Central memory CD8-positive, alpha-beta T cell (primary cell): ENCODE results near the gene NCK2.
A peak's percentile ranks its signal among the peaks of the same experiment; 100 is the strongest.

Experiments used
- ATAC-seq: fragments of 150-1000 bp; cut with Tn5 transposase; replicated peaks from 2 replicates; pipeline ENCODE4 v1.10.0; 2022; ENCODE audit warnings: mild to moderate bottlenecking, moderate FRiP score, moderate number of reproducible peaks; ENCODE audit not compliant: poor library complexity, severe bottlenecking; ENCODE audit errors: extremely low read depth
- DNase-seq, 2 donors: peaks; one replicate each; pipeline ENCODE4 v3.0.0; 2021; ENCODE audit warnings: low spot score in 2 of 2
- H3K27ac Mint-ChIP-seq: one replicate; pipeline ENCODE4 v1.8.0; 2022; ENCODE audit warnings: low read depth, mild to moderate bottlenecking, moderate library complexity, mixed read lengths
- H3K27me3 Mint-ChIP-seq: one replicate; pipeline ENCODE4 v1.8.0; 2022; ENCODE audit warnings: mixed read lengths
- H3K36me3 Mint-ChIP-seq: one replicate; pipeline ENCODE4 v1.8.0; 2022; ENCODE audit warnings: mild to moderate bottlenecking, moderate library complexity, mixed read lengths; ENCODE audit not compliant: insufficient read depth
- H3K4me1 Mint-ChIP-seq: one replicate; pipeline ENCODE4 v1.8.0; 2022; ENCODE audit warnings: mixed read lengths
- H3K4me3 Mint-ChIP-seq: one replicate; pipeline ENCODE4 v1.8.0; 2022; ENCODE audit warnings: mild to moderate bottlenecking, moderate library complexity, mixed read lengths
- H3K9me3 Mint-ChIP-seq: one replicate; pipeline ENCODE4 v1.8.0; 2022; ENCODE audit warnings: mixed read lengths

Gene NCK2

DNA sequence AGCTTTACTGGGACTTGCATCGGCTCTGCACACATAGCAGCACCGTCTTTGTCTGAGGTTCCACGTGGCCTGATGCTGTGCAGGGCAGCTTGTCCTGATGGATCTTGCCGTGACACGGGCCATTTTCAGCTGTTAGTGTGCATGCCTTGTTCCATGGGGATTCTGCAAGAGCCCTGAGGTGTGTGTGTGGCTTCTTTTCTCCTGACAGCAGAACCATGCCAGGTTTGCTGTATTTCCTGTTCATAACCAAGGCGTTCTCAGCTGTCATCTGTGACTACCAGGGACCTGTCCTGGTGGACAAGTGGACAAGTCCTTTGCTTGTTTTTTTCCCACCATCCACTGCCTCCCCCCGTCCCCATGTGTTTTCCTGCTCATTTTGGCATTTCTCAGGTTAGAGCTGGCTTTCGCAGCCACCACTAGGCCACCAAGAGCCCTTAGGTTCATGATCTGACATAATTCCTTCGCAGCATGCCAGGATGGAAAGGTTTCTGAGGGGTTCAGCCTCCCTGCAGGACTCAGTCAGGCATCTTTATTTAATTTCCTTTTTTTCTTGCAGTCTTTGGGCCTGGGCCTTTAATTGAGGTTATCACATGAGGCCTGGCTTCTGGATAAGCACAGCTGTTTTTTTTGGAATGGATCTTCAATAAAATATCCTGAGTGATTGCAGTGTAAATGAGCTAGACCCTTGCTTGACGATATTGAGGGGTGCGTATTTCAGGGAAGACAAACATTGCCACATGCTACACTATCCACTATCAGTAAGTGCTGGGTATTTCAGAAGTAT is 139.4 kb downstream of the NCK2 start:
- DNase-seq (no peak), ATAC-seq (no peak)
- peak overlapping the region; percentile 16 for H3K4me3 Mint-ChIP-seq
- H3K4me1 Mint-ChIP-seq = peaks cover 82% of the 10 kb centered on the region
- H3K9me3 Mint-ChIP-seq = peaks cover 5% of the 10 kb centered on the region
- H3K27me3 Mint-ChIP-seq = no peaks in the 10 kb centered on the region
- peaks cover 31% of the 10 kb centered on the region for H3K36me3 Mint-ChIP-seq
- peak overlapping the region; percentile 80 for H3K27ac Mint-ChIP-seq

DNA sequence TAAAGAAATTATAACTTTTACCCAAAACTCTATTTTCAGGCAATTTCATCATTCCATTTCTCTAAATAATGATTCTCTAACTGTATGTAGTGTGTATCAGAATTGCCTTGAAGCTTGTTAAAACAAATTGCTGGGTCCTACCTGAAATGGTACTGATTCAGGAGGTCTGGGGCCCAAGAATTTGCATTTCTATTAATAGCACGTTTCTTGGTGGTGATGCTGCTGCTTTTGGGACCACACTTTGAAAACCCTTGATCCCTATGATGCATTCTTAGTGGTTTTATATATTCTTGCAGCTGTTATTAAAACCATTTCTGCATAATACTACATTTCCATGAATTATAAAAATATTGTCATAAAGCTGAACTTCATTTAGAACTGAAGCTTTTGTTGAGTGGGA is 140.7 kb downstream of the NCK2 start:
- H3K27ac Mint-ChIP-seq = peak overlapping the region; percentile 80
- ATAC-seq (no peak), DNase-seq (no peak)
- peaks cover 75% of the 10 kb centered on the region for H3K4me1 Mint-ChIP-seq
- H3K36me3 Mint-ChIP-seq = peaks cover 29% of the 10 kb centered on the region
- peak overlapping the region; percentile 29 for H3K4me3 Mint-ChIP-seq
- H3K9me3 Mint-ChIP-seq = peaks cover 5% of the 10 kb centered on the region
- no peaks in the 10 kb centered on the region for H3K27me3 Mint-ChIP-seq

DNA sequence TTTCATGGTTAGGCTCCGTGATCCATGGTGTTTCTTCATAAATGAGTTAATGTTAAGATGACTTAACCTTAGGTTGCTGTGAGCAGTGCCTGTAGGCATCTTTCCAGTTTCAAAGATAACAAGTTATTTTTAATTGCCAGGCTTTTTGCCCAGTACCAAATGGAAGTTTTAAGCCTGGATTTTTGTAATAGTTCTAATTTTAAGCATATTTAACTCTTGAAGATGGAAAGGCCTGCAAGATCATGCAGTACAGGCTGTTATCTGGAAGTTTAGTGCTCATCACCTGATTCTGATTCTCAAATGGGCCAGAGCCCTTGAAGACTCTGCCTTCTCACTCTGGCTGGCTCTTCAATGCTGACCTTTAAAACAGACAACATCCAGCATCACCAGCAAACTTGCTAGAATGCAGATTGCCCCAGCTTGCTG is 141.3 kb downstream of the NCK2 start:
- ATAC-seq (no peak), DNase-seq (no peak)
- Mint-ChIP-seq H3K9me3 (peaks cover 5% of the 10 kb centered on the region), H3K27me3 (no peaks in the 10 kb centered on the region), H3K4me3 (peak overlapping the region; percentile 29), H3K27ac (peak overlapping the region; percentile 80), H3K36me3 (peaks cover 31% of the 10 kb centered on the region), H3K4me1 (peaks cover 81% of the 10 kb centered on the region)

DNA sequence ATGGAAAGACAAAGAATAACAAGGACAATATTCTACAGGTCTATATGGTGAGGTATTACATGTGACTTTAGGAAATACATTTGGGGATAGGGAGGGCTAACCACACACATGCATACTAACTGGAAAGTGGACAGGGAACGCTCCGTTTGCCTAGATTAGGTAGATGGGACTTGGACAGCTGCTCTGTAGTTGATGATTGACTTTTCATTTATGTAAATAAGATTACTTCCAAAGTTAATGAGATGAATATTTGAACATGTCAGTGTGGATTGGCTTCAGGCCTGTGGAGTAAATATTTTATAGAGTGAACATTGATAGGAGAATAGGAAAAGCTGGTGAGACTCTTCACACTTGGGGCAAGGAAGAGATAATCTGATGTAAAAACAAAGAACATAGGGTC is 142.0 kb downstream of the NCK2 start:
- Mint-ChIP-seq H3K27me3 (no peaks in the 10 kb centered on the region), H3K4me3 (peak overlapping the region; percentile 10), H3K36me3 (peaks cover 33% of the 10 kb centered on the region), H3K4me1 (peaks cover 84% of the 10 kb centered on the region), H3K9me3 (peaks cover 5% of the 10 kb centered on the region), H3K27ac (peak overlapping the region; percentile 80)
- no peak for ATAC-seq
- no peak for DNase-seq

DNA sequence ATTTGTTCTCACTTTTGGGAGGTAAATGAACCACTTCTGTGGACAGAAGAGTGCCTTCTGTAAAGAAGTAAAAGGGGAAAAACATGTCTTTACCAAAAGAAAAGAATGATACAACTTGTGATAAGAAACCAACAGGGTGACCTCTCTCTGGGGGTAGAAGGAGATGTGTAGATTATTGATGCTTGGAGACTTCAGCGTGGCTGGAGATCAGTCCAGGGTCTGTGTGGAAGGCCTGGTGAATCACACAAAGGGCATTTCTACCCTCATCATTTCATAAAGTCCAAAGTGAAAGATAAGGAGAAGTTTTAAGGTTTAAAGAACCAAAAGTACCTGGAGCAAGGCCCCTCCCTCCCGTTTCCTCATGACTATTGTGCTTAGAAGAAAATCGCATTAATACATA is 142.5 kb downstream of the NCK2 start:
- peaks cover 79% of the 10 kb centered on the region for H3K4me1 Mint-ChIP-seq
- peak overlapping the region; percentile 80 for H3K27ac Mint-ChIP-seq
- H3K9me3 Mint-ChIP-seq = peaks cover 5% of the 10 kb centered on the region
- H3K36me3 Mint-ChIP-seq = peaks cover 28% of the 10 kb centered on the region
- H3K27me3 Mint-ChIP-seq = no peaks in the 10 kb centered on the region
- no peak for DNase-seq
- peak overlapping the region; percentile 10 for H3K4me3 Mint-ChIP-seq
- ATAC-seq = no peak

DNA sequence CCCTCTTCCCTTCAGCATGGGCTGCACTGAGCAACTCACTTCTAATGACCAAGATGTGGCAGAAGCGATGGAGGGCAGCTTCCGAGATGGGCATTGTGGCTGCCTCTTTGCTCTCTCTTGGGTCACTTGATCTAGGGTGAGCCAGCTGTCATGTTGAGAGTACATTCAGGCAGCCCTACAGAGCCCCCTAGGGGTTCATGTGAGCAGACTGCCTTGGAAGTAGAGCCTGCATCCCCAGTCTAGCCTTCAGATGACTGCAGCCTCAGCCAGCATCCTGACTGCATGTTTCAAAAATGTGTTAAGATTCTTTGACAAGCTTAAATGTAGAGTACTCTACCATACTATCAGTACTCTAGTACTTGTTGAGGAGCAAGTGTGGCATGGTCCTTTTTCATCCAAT is 143.9 kb downstream of the NCK2 start:
- Mint-ChIP-seq H3K36me3 (peaks cover 28% of the 10 kb centered on the region), H3K4me3 (no peak overlapping the region), H3K27ac (peak overlapping the region; percentile 80), H3K9me3 (peaks cover 5% of the 10 kb centered on the region), H3K4me1 (peaks cover 65% of the 10 kb centered on the region), H3K27me3 (no peaks in the 10 kb centered on the region)
- no peak for DNase-seq
- no peak for ATAC-seq

DNA sequence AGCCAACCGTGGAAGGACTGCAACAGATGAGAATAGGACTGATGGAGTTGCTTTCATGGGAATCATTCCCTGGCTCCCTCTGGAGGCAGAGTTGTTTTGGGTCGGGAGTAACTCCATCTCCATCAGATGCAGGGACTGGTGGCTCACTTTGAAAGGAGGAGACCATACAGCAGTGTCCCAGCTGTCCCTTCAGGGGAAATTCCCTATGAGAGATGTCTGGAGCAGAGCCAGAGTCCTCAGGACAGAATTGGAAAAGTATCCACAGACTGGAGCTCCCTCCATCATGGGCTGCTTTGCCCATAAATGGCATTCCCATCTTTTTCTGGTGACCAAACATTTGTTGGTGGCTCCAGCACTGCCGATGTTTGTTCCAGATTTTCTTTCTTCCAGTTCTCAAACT is 144.3 kb downstream of the NCK2 start:
- Mint-ChIP-seq H3K36me3 (peaks cover 31% of the 10 kb centered on the region), H3K27me3 (no peaks in the 10 kb centered on the region), H3K9me3 (peaks cover 5% of the 10 kb centered on the region), H3K4me3 (no peak overlapping the region), H3K27ac (no peak overlapping the region), H3K4me1 (peaks cover 61% of the 10 kb centered on the region)
- ATAC-seq (no peak), DNase-seq (no peak)

DNA sequence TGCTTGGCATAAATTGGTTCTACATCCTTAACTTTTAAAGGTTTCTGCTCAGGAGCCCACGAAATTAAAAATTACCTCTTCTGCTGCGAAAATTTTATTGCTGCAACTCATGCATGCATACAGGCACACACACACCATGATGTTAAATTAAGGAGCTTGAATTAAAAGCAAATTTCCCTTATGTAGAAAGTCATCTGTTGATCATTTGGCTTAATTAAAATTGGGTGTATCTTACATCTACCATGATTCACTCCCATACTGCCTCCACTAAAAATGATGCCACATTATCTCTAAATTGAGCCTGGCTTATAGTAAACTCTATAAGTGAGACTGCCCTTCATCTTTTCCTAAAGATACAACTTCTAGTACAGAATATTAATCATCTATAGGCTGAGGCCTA is 145.4 kb downstream of the NCK2 start:
- Mint-ChIP-seq H3K27ac (peak overlapping the region; percentile 72), H3K4me1 (peaks cover 57% of the 10 kb centered on the region), H3K9me3 (peaks cover 5% of the 10 kb centered on the region), H3K27me3 (no peaks in the 10 kb centered on the region), H3K4me3 (no peak overlapping the region), H3K36me3 (peaks cover 37% of the 10 kb centered on the region)
- ATAC-seq (no peak), DNase-seq (no peak)

DNA sequence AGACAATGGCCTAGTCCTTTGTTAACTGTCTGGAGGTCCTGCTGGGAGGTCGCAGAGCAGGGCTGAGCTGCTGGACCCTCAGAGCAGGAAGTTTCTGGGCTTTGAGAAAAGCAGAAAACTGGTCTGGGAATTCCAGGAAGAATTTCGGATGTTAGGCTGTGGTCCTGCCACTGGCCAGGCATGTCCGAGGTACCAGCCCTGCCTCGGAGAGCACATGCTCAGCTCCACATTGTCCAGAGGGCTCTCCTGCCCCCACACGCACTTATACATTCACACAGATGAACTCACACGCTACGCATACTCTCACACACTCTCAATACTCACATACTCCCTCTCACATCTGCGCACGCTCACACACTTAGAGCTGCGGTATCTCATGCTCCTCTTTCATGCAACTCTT is 146.1 kb downstream of the NCK2 start:
- Mint-ChIP-seq H3K4me3 (no peak overlapping the region), H3K27ac (peak overlapping the region; percentile 11), H3K36me3 (peaks cover 41% of the 10 kb centered on the region), H3K27me3 (no peaks in the 10 kb centered on the region), H3K9me3 (peaks cover 5% of the 10 kb centered on the region), H3K4me1 (peaks cover 57% of the 10 kb centered on the region)
- no peak for ATAC-seq
- no peak for DNase-seq

DNA sequence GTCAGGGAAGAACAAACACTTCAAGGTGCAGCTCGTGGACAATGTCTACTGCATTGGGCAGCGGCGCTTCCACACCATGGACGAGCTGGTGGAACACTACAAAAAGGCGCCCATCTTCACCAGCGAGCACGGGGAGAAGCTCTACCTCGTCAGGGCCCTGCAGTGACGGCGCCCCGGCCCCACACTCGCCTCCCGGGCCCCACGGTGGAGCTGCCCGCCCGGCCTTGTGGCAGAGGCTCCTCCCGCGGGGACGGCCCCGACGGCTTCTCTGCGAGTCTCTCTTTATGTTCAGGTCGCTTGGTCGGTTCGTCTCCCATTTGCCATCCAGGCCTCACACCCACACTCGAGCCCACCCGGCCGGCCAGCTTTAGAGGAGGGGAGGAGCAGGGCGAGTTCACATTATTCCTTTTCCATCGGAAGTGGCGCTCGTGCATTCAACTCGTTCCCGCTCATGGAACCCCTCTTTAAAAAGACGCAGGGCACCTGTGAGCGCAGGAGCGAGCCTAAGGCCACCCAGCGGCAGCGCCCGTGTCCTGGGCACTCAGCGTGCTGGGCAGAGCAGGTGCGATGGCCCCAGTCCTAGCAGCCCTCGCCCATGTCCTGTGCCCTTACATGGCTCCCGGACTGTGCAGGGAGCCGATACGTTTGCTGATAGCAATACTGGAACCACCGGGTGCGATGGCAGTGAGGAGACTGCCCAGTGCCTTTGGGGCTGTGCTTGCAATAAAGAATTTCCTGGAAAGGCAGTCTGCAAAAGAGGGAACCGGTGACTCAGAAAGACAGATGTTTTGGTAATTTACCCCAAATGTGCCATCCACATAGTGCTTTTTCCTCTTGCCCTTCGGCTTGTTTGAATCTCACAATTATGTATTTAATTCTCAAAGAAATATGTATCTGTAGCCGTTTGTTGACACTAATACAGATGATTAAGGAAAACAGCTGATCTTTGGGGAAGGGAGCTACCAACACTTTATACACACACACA is 148.6 kb downstream of the NCK2 start:
- ATAC-seq = no peak
- H3K27me3 Mint-ChIP-seq = no peaks in the 10 kb centered on the region
- H3K4me3 Mint-ChIP-seq = no peak overlapping the region
- peaks cover 1% of the 10 kb centered on the region for H3K9me3 Mint-ChIP-seq
- H3K4me1 Mint-ChIP-seq = peaks cover 50% of the 10 kb centered on the region
- peak overlapping the region; percentile 22 for H3K27ac Mint-ChIP-seq
- peaks cover 43% of the 10 kb centered on the region for H3K36me3 Mint-ChIP-seq
- no peak for DNase-seq

DNA sequence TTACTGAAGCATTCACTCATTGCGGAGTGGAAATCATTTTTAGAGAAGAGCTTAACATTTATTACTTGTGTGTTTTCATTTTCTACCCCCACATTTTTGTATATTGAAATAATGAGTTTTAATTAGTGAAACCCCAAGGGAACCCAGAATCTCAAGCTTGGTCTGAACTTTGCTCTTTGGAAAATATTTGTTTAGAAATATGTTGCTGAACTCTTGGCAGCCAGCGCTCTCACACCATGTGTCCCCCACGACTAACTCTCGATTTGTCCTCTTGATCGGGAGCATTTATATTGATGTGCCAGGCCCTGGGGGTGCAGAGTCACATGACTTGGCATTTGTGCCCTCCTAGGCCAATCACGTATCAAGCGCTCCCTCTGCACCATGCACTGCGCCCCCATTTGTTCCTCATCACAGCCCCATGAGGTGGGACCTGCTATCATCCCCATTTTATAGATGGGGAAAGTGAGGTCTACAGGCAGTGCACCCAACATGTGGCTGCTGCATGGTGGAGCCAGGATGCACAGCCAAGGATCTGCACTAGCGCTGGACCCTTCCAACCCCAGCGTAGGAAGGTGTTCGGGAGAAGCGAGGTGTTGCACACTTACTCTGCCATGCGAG is 149.7 kb downstream of the NCK2 start:
- H3K4me3 Mint-ChIP-seq = no peak overlapping the region
- H3K36me3 Mint-ChIP-seq = peaks cover 44% of the 10 kb centered on the region
- DNase-seq (no peak), ATAC-seq (no peak)
- H3K9me3 Mint-ChIP-seq = no peaks in the 10 kb centered on the region
- peaks cover 51% of the 10 kb centered on the region for H3K4me1 Mint-ChIP-seq
- H3K27me3 Mint-ChIP-seq = no peaks in the 10 kb centered on the region
- H3K27ac Mint-ChIP-seq = peak overlapping the region; percentile 53

DNA sequence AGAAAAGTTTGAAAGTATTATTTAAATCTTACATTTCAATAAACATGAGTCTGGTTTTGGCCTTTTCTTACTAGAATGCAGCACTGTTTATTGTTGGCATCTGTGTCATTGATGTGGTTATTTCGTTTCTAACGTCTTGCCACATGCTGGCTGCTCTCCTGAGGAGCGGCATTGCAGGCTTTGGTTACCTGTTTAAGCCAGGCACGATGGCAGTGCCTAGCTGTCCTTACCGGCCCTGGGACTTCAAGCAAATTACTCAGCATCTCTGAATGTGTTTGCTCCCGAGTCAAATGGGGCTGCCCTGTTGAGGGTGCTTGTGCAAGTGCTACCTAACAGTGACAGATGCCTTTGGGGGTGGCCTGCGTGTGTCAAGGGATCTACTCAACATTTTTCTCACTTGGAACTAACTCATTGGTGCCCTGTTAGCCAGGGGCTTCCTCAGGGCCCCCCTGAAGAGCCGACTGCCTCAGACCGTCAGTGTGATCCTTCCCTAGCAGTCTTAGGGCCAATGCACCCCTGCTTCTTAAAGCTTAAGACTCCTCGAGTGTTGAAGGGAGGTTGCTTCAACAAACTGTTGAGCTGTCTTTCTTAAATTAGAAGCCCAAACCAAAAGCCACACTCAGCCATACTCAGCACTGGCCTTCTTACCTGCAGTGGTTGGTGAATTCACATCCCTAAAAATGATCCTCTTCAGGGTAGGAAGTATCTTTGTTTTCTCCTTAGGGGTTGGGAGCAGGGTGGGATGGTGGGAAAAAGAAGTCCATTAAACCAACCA is 151.5 kb downstream of the NCK2 start:
- H3K9me3 Mint-ChIP-seq = no peaks in the 10 kb centered on the region
- peaks cover 55% of the 10 kb centered on the region for H3K4me1 Mint-ChIP-seq
- no peaks in the 10 kb centered on the region for H3K27me3 Mint-ChIP-seq
- H3K4me3 Mint-ChIP-seq = no peak overlapping the region
- peak; percentile 81 for ATAC-seq
- peak overlapping the region; percentile 73 for H3K27ac Mint-ChIP-seq
- H3K36me3 Mint-ChIP-seq = peaks cover 34% of the 10 kb centered on the region
- DNase-seq = no peak
